ENCODE data around the gene HECTD3.
"Not testable (repeated sequence)": the region's sequence is repeated elsewhere in the genome, so short reads cannot be mapped to it uniquely, and the experiment has no call there.

The HECTD3 gene

GRCh38 chr1:45013551-45014209 is 2.6 kb upstream of the HECTD3 start:
- no peak for DNase-seq

- peak; percentile 56 for DNase-seq
Measured at GRCh38 chr1:45012639-45013278, 1.6 kb upstream of the HECTD3 start.

- DNase-seq, result peak; percentile 96
Measured at GRCh38 chr1:45011837-45012638, 914 bp upstream of the HECTD3 start, which contains the start of gene UROD. Gene UROD (plus strand): TSS chr1:45012254. CDS start chr1:45012266, 12 bp downstream.

- DNase-seq, result peak; percentile 50
Measured at GRCh38 chr1:45009956-45010854, 919 bp downstream of the HECTD3 start.

GRCh38 chr1:45009296-45009865 is 1.7 kb downstream of the HECTD3 start:
- no peak for DNase-seq

DNA sequence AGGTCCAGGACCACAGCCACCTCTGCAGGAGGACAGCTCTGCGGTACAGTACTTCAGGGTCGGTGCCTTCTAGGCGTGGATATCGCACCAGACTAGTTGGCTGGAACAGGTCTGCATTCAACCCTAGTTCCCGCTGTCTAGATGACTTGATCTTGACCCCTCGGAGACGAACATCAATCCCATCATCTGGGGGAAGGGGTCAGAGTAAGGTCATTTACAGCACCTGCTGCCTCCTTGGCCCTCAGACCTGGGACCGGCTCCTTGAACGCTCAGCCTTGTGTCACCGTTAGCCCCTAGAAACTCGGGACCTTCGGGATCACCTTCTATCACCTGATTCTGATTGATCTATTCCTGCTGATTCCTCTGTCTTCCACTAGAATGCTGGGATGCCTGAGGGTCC is 2.6 kb downstream of the HECTD3 start:
- DNase-seq, result no peak

DNA sequence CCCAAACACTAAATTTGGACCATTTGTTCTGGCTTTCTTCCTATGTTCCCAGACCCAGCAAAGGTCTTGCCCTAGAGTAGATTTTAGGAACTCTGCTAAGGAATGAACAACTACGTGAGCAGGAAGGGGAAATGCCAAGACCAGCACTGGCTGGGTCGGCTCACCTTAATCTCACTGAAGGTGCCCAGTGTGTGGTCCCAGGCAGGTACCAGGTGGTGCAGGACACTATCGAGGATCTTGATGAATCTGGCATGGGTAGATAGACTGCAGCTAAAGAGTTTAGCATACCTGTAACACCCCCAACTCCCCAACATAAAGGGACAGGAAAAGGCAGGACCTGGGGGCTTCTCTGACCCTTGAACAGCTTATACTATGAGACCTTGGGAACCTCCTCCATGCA is 3.0 kb downstream of the HECTD3 start:
- DNase-seq, result no peak

DNA sequence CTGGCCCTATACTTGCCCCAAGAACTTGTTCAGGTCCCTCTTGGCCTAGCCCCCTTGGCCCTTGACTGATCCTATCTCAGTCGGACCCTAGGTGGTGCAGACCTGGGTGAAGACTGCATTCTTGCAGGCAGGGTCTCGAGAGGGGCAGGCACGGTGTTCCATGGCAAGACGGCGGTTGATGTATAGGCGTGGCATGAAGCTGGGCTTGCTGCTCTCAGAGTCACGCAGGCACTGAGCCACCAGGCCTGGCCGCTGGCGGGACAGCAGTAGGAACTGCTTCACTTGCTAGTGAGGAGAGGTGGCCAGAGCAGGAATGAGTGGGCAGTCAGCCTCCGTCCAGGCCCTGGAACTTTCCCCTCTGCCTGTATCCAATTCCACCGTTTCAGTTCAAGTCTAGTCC is 3.8 kb downstream of the HECTD3 start:
- DNase-seq, result no peak

DNA sequence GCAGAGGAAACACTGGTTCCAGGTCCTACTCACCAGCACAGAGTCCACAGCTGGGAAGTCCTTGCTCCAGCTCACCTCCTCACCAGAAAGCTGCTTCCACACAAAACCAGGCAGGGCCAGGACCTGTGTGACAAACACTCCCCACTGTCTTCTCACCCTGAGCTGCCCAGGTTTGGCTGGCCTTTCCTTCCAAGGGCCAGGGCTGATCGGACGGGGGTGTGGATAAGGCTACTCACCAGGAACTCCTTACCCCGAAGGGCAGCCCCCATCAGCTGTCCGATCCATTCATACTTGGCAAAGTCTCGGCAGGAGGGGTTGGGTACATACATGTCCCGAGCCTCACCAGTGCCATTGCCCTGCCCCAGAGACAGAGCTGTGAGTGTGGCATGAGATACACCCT is 5.4 kb downstream of the HECTD3 start:
- DNase-seq, result no peak

GRCh38 chr1:45004281-45004920 is 6.7 kb downstream of the HECTD3 start:
- DNase-seq, result no peak

- no peak for DNase-seq
Measured at GRCh38 chr1:45003741-45004140, 7.4 kb downstream of the HECTD3 start.

- no peak for DNase-seq
Measured at GRCh38 chr1:45002650-45003645, 8.2 kb downstream of the HECTD3 start.

DNA sequence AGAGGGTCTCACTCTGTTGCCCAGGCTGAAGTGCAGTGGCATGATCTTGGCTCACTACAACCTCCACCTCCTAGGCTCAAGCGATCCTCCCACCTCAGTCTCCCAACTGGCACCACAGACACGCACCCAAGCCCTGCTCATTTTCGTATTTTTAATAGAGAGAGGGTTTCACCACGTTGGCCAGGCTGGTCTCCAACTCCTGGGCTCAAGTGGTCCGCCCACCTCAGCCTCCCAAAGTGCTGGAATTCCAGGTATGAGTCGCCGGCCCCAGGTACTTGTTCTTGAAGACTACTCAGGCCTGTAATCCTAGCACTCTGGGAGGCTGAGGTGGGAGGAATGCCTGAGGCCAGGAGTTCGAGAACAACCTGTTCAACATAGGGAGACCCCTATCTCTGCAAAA is 9.5 kb downstream of the HECTD3 start:
- DNase-seq, result not testable (repeated sequence)

DNA sequence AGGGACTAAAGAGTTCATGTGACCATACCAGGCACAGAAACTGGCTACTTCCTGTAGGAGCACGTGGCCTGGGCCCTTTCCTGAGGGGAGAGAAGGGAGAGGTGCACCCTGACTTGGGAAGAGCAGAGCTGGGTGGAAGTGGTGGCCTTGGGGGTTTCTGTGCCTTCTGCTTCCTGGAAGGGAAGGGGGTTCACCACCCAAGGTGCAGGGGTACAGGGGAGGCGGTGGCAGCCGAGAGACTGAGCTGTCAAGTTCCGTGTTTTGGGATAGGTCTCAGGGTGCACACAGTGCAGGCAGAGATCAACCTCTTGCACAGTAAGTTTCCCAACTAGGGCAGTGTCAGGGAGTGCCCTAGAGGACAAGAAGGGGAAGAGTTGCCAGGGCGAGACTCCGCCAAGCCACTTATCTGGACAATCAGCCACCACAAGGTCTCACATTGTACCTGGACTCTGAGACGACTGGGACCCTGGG is 10.1 kb downstream of the HECTD3 start:
- no peak for DNase-seq

DNA sequence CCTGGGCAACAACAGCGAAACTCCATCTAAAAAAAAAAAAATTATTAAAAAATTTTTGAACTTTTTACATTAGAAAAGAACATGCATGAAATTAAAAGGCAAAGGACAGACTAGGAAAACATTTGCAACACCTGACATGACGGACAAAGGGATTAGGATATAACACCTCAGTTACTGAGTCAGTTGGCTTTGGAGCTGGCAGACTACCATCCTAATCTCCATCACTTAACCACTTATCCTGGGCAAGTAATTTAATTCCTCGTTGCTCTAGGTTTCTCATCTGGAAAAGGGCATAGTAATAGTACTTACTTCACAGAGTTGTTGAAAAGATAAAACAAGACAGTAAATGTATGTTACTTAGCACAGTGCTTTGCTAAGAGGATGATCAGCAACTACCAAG is 11.9 kb downstream of the HECTD3 start:
- no peak for DNase-seq

DNA sequence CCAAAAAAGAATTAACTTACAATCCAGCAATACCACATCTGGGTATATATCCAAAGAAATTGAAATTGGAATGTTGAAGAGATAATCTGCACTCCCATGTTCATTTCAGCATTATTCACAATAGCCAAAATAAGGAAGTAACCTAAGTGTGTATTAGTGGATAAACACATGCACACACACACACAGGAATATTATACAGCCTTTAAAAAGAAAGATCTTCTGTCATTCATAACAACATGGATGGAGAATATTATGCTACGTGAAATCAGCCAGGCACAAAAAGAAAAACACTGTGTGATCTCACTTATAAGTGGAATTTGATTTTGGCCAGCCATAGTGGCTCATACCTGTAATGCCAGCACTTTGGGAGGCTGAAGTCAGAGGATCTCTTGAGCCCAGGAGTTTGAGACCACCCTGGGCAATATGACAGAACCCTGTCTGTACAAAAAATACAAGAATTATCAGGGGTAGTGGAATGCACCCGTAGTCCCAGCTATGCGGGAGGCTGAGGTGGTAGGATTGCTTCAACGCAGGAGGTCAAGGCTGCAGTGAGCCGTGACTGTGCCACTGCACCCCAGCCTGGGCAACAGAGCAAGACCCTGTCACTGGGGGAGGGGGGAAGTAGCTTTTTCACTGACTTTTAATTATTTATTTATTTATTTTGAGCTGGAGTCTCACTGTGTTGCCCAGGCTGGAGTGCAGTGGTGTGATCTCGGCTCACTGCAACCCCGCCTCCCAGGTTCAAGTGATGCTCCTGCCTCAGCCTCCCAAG is 15.5 kb downstream of the HECTD3 start:
- DNase-seq, result no peak

GRCh38 chr1:44994309-44994898 is 16.7 kb downstream of the HECTD3 start:
- DNase-seq, result no peak

DNA sequence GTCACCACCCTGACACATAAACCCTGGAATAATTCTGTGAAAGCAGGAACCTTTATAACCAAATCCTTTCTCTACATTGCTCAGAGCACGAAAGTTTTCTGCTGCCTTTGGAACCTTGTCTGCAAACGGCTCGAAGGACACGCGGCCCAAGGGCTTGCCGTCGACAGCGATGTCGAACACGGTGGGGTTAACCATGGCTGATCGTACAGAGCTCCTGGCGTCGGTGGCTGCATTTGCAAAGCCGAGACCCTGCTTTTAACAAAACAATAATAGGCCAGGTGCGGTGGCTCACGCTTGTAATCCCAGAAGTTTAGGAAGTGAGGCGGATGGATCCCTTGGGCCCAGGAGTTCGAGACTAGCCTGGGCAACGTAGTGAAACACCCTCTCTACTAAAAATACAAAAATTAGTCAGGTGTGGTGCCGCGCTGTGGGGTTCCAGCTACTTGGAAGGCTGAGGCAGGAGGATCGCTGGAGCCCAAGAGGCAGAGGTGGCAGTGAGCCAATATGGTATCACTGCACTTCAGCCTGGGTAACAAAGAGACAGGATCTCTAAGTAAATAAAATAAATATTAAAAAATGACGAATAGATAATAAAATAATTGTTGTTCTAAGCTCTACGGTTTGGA is 22.5 kb downstream of the HECTD3 start:
- no peak for DNase-seq

All from activated CD4-positive, alpha-beta T cell treated with anti-CD3 and anti-CD28 coated beads, Interleukin-10, Interleukin-2, amounts not matched to agents 100 ng/mL and 50 ng/mL, durations not matched to agents 16 hours and 8 hours (primary cell).